Fibroblast of skin of left biceps (primary cell): Measurements from ENCODE around the gene B4GALNT4.
A peak's percentile ranks its signal among the peaks of the same experiment; 100 is the strongest.
"Not testable (repeated sequence)": the region's sequence is repeated elsewhere in the genome, so short reads cannot be mapped to it uniquely, and the experiment has no call there.

Experiments used
- DNase-seq, 2 experiments: peaks; one replicate each; pipeline ENCODE4 v3.0.0-alpha.2; 2013; ENCODE audit warnings: low read depth in 2 of 2

Gene B4GALNT4

DNA sequence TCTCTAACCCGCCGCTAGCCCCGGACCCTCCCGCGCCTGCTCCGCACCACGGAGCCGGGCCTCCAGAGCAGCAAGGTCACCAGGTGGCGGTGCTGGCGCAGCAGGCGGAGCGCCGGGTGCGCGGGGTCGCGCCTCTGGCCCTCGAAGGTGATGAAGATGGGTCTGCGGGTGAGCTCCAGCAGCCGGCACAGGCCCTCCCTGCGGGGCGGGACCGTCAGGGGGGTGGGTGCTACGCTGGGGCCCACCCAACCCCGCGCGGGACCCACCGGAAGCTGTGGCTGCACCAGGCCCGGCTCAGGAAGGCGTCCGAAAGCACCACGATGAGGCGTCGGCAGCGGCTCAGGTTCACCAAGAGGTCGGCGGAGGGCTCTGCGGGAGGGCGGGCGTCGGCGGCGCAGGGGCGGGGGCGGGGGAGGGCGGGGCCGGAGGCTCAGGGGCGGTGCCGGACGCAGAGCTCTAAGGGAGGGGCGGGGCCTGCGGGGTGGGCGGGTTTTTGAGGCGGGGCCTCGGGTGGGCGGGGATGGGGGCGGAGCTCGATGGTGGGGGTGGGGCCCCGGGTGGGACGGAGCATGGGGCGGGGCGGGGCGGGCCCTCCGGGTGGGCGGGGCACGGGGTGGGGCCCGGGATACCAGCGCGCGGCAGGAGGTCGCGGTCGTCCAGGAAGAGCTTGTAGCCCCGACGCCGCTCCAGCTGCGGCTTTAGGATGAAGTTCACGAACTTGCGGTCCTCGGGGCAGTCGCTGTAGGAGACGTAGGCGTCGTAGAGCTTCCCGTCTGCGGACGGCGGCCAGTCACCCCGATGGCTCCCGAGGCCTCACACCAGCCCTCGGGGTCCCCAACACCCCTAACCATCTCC lies 37.7 kb downstream of the B4GALNT4 start:
- DNase-seq = peak; percentile 55 to 60

DNA sequence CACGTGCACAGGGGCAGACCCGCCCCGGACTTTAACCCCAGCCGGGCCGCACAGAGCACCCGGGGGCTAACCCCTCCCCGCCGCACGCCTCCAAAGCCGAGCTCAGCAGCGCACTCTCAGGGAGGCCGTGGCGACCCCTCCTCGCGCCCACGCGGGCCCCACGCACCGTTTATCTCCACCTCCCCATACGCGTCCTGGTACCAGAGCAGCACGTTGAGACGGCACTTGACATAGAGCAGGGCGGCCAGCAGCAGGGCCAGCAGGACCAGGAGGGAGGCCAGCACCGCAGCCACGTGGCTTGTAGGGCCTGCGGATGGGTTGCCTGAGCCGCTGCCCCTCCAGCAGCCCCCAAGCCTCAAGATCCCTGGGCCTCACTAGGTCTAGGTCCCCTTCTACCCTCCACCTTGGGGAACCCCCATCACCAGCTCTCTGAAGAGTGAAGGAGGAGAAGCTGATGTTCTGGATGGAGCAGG lies 38.4 kb downstream of the B4GALNT4 start:
- no peak for DNase-seq

DNA sequence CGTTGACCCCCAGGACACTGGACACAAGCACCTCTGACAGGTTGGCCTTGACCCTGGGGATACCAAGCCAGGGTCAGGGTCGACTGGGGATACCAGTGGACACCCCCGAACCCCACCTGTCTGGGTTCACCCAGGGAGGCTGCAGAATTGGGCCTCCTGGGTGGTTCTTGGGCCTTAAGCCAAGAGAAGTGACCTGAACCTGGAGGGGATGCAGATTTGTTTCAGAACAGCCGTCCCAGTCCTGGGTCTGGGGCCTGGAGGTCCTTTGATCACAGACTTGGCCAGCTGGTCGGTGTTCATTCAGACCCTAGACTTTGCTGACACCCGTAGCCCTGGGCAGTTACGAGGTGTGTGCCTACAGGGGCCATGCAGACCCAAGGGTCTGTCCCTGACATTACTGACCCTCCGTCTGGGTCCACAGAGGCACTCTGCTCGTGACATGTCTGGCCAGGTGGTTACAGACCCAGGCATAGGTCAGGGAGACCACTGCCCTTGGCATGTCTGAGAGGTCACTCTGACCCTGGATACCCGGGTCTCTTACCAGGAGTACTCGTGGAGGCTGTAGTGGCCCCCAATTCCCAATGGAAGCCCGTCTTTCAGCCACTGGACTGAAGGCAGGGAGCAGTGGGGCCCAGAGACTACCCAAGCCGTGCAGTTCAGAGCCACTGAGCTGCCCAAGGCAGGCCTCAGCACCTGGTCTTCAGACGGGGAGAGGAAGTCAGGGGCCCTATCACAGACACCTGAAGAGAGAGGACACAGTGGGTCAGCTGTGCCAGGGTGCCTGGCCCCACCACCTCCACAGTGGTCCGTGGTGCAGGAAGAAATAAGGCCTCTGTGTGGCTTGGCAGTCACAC lies 39.1 kb downstream of the B4GALNT4 start:
- no peak for DNase-seq

DNA sequence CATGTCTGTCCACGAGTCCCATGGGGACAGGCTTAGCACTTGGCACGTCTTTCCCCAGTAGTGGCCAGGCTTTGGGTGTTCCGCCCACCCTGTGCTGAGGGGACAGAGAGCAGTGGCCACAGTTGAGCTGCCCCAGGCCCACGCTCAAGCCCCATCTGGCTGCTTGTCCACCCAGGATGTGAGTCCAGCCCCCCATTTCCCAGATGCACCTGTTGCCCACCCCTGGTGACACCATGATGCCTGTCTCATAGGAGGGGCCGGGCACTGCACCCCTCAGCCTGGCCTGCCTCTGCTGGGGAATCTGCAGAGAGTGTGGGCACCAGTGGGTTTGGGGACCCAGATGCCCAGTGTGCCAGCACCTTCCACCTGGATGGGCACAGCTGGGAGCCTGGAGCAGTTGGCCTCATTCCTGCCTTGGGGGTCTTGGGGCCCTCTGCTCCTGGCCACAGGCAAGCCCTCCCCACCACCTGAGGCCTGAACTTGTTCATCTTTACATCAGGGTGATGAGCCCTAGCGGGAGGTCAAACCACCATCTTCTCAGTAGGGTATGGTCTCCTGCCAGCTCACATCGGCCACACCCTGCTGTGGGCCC lies 39.8 kb downstream of the B4GALNT4 start:
- DNase-seq = no peak

DNA sequence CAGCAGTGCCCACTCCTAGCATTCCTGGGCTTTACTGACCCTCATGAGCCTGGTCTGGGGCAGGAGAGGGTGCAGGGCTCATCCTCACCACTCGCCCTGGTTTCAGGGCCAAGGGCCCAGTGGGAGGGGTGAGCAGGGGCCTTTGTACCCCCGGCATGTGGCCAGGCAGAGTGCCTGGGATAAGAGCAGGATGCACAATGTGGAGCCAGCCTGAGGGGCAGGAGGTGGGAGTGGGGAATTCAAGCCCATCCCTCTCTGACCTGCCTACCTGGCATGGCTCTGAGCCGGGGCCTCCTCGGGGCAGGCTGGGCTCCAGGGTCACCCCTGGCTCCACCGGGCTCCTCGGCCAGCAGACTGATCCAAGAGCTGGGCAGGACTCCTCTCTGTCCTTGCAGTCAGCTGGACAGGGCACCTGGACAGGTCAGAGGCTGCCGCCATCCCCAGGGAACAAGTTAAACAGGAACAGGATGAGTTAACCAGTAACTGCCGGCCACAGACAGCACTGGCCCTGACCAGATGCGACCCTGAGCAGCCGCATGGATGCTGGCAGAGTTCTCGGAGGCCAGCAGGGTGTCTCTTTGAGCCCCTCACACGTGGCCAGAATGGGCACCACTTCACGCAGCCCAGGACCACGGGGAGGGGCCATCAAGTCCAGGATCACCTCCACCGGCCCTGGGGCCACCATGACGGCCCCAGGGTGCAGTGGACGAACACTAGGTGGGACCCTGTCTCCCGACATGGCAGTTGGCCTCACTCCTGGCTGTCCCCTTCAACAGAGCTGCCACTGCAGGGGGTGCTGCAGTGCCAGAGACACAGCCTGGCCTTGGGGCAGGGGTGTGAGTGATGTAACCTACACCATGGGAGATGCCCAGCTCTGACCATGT lies 40.5 kb downstream of the B4GALNT4 start:
- DNase-seq = no peak

DNA sequence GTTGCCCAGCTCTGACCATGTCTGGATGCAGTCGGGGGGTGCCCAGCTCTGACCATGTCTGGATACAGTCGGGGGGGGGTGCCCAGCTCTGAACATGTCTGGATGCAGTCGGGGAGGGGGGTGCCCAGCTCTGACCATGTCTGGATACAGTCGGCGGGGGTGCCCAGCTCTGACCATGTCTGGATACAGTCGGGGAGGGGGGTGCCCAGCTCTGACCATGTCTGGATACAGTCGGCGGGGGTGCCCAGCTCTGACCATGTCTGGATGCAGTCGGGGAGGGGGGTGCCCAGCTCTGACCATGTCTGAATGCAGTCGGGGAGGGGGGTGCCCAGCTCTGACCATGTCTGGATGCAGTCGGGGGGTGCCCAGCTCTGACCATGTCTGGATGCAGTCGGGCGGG lies 41.4 kb downstream of the B4GALNT4 start:
- not testable (repeated sequence) for DNase-seq

DNA sequence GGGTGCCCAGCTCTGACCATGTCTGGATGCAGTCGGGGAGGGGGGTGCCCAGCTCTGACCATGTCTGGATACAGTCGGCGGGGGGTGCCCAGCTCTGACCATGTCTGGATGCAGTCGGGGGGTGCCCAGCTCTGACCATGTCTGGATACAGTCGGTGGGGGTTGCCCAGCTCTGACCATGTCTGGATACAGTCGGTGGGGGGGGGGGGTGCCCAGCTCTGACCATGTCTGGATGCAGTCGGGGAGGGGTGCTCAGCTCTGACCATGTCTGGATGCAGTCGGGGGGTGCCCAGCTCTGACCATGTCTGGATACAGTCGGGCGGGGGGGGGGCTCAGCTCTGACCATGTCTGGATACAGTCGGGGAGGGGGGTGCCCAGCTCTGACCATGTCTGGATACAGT lies 42.2 kb downstream of the B4GALNT4 start:
- DNase-seq = not testable (repeated sequence)

DNA sequence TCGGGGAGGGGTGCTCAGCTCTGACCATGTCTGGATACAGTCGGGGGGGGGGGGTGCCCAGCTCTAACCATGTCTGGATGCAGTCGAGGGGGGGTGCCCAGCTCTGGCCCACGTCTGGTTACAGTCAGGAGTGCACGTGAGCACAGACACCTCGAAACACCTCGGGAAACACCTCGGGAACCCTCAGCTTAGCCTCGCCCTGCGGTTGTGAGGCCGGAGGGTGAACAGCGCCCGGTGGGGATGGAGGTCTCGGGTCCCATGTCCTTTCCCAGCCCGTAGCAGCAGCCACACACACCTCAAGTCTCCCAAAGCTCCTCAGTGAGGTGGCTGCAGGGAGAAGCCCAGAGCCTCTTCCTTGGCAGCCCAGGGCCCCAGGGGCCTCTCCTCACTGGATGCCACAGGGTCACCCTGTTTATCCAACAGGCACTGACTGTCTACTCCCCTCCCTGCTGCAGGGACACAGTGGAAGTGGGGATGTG lies 43.4 kb downstream of the B4GALNT4 start:
- DNase-seq = no peak

DNA sequence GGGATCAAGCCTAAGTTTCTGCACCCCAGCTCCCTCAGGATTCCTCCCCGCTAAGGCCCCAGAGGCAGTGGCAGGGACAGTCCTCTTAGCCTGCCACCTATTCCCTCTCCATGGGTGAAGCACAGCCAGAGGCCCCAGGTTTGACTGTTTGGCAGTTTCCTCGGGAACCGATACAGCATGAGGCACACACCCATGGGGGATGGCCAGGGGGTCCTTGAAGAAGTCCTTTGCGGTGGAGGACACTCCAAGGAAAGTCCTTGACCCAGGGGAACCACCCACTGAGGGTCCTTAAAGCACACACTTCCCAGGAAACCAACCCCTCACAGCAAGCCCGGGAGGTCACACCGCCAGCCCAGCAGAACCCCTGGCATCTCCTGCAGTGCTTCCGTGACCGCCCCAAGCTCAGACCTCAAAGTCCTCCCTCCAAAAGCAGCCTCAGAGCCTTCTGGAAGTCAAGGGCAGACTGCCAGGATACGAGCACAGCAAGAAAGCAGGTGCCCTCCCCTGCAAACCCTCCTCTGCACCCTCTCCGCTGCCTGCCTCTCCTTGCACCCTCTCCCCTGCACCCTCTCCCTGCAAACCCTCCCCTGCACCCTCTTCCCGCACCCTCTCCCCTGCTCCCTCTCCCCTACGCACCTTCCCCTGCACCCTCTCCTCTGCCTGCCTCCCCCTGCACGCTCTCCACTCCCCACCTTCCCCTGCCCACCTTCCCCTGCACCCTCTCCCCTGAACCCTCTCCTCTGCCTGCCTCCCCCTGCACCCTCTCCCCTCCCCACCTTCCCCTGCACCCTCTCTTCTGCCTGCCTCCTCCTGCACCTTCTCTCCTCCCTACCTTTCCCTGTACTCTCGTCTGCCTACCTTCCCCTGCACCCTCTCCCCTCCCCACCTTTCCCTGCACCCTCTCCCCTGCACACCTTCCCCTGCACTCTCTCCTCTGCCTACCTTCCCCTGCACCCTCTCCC lies 44.1 kb downstream of the B4GALNT4 start:
- no peak for DNase-seq

DNA sequence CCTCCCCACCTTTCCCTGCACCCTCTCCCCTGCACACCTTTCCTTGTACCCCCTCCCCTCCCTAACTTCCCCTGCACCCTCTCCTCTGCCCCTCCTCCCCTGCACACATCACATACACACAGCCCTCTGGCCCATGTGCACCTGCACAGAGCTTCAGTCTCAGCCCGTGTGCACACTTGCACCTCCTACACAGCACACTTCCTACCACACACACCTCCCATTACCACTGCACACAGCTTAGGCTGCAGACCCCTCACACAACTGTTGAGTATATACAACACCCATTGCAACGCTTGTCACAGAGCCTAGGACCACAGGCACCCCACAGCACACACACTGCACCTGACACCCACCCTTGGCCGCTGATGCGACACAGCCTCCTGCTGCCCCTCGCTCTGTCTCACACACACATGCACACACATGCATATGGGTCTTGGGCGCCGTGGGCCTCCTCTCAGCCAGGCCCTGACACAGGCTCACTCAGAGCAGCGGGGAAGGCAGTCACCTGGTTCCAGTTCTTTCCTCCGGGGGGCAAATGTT lies 45.1 kb downstream of the B4GALNT4 start:
- DNase-seq = no peak

DNA sequence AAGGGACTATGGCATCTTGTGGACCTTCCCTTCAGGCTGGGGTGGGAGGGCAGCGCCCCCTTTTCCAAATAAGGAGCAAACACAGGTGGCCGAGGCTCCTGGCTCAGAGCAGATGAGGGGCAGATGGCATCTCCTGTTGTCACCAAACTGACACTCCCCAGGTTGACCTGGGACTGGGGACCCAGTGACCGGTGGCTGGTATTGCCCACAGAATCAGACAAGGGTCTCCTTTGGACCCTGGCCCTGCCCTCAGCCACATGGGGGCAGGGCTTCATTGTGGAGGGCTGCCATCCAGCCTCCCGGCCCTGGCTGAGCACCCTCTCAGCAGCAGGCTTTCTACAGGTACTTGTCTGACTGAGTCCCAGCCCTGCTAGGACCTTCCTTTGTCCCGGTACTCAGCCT lies 46.3 kb downstream of the B4GALNT4 start:
- no peak for DNase-seq

DNA sequence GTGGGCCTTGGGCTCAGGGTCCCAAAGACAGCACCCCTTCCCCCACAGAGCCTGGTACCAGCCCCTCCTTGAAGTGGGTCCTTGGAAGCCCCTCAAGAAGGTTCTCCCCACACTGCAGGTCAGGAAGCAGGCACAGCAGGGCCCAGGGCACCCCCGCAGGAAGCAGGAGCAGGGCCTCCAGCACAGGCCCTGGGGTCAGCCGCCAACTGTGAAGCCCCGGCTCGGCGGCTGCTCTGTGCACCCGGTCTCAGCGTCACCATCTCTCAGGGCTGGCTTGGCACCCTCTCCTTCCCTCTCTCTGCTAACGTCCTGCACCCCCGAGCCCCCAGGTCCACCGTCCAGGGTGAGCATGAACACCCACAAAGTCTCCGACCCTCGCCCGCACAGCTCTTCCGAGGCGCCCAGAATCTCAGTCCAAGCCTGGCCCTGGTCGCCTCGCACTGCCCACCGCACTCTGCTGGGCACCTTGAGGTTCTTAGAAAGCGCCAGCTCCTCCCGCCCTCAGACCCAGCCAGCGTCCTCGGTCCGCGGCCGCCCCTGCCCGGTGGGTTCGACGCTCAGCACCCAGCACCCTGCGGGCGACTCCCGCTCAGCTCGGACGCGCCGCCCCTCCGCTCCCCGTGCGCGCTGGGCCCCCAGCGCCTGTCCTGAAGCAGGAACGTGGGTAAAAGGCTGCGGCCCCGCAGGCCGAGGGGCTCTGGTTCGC lies 46.9 kb downstream of the B4GALNT4 start:
- no peak for DNase-seq

DNA sequence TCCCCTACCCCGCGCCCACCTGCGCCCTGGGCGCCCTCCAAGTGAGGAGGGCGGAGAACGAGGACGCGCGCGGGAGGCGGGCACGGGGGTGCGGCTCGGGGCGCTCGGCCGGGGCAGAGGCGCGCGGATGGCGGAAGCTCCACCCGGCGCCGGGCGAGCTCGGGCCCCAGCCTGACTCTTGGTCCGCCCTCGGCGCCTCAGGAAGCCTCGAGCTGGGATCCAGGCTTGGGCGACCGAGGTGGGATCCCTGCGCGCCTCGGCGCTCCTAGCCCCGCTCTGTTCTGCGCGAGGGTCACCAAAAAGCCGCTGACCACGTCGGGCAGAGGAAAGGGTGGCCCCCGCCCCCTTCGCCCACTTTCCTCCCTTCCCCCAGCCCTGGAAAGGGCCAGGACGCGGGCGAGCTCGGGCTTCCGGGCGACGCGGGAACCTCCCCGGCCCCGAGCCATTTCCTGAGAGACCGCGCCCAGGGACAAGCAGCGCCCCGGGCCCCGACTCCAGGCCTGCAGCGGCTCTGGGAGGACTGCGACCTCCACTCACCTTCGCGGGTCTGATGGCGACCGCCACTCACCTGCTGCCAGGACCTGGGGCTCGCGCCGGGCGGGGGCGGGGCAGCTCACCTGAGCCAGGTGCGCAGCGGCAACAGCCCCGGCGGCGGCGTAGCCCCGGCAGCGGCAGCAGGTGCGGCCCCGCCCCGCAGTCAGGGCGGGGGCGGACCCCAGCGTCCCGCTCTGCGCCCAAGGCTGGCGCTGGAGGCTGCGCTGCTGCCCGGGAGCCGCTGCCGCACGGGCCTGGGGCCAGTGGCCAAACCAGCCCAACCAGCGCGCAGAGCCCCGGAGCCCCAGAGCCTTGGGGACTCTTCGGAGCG lies 47.7 kb downstream of the B4GALNT4 start:
- no peak for DNase-seq

DNA sequence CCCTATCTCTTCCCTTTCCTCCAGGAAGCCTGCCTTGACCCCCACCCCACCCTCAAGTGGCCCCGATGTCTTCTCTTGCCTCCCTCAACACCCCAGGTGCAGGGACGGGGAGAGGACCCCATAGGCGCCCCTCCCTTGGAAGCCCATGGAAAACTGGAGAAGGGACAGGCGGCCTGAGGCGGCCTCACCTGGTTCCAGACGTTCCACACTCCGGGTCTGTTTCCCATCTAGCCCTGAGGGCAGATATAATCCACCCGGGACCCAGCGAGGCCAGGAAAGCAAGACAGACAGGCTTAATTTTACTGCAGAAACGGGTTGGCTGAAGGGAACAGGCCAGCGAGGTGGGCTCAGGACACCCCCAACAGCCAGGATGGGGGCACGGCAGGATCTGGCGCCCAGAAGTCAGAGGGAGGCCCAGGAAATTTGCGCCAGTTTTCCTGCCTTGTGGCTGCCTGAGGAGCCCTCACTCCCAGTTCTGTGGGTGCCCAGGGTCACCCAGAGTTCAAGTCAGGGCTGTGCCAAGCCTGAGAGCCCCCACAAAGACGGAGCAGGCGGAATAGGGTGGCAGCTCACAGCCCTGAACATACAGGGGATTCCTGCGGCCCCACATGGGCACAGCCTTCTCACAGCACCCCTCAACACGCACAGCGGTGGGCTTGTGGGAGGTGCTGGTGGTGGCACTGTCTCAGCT lies 48.5 kb downstream of the B4GALNT4 start:
- no peak for DNase-seq

DNA sequence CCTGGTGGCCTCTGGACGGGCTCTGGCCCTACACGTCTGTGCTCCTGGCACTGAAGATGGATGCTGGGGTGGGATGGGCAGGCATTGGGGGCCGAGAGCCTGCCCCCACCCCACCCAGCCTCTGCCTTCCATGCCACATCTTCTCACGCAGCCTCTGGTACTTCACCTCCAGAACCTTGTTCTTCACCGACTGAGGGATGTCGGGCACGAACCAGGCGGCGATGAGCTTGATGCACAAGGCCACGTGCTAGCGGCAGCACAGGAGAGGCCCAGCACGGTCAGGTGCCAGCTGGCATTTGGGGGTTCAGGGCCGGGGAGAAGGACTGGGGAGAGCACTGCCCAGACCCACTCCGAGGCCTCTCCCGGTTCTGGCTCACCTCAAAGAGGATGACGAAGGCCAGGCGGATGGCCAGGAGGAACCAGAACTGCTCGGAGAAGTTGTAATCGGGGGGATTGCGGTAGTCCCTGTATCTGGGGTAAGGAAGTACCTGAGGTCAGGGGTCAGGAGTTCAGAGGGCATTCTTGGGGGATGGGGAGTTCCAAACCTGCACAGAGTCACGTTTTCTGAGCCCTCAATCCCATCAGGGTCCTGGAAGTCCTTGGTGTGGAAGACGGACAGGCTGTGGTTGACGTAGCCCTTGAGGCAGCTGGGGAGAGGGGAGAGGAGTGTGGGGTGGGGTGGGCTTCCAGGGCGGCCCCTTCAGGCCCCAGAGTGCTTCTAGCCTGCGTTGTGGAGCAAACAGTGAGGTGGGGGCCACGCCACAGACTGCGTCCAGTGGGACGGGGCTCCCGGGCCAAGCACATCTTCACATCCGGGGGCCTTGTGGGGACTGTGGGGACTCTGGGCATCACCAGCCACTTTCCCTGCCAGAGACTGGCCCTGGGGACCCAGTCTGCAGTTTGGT lies 49.3 kb downstream of the B4GALNT4 start:
- DNase-seq = no peak

DNA sequence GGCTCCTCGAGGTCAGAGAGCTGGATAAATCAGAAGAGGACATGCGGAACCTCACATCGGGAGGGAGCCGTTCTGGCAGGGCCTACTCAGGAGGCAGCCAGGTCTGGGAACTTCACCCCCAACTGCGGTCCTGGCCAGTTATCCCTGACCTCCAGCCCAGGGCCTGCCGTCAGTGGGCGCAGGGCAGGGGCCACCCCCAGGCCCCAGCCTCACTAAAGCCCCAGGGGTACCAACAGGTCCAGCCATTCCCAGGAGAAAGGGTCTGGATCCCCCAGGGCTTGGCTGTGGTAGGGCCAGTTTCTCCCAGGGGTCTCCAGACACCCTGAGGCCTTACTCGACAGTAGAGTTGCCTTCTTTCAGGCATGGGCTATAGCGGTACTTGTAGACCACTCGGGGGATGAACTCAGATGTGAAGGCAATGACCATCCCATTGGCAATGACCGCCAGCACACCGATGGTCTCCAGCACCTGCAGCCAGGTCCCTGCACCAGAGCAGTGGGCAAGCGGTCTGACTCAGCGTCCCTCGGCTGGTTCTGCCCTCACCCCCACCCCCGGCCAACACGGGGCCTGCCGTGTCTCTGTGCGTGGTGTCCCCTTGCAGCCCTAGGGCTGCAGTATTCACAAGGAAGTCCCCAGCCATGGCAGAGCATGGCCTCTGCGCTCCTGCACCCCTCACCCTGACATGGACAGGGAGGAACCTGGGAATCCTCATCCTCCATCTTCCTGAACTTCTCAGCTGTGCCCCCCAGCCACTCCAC lies 50.1 kb downstream of the B4GALNT4 start:
- no peak for DNase-seq
